ENCODE data around the gene VAC14.

The VAC14 gene

GRCh38 chr16:70728150-70728549 is 72.8 kb downstream of the VAC14 start:
- Histone ChIP-seq H3F3A (ENCODE audit: low read depth) (no peaks in the 10 kb centered on the region), H3K79me2 (ENCODE audit: insufficient read depth, low read length) (no peaks in the 10 kb centered on the region), H3K4me2 (ENCODE audit: low read depth, low read length, poor library complexity, severe bottlenecking) (no peak overlapping the region), H3K27me3 (ENCODE audit: insufficient read depth, low read length, poor library complexity, severe bottlenecking) (no peaks in the 10 kb centered on the region), H4K20me1 (ENCODE audit: insufficient read depth, low read length, poor library complexity, severe bottlenecking) (no peaks in the 10 kb centered on the region), H3K4me1 (ENCODE audit: insufficient read depth, low read length, poor library complexity, severe bottlenecking) (no peaks in the 10 kb centered on the region), H3K36me3 (ENCODE audit: insufficient read depth, low read length) (peaks cover 16% of the 10 kb centered on the region; the same call in 1 of the 2 replicates), H3K9me3 (ENCODE audit: insufficient read depth, low read depth, low read length) (no peaks in the 10 kb centered on the region), H3K4me3 (ENCODE audit: low read length, poor library complexity, severe bottlenecking) (no peak overlapping the region), H3K9ac (ENCODE audit: low read depth, low read length, poor library complexity, severe bottlenecking) (no peak overlapping the region), H3K9me2 (replicated peaks; ENCODE audit: low read depth, low read length) (no peaks in the 10 kb centered on the region), H2AFZ (ENCODE audit: low read length) (no peak overlapping the region)
- TF ChIP-seq EZH2phosphoT487 (IDR thresholded peaks at IDR 0.05; ENCODE audit: borderline replicate concordance): no peak
- TF ChIP-seq CTCF (conservative IDR thresholded peaks at IDR 0.05; ENCODE audit: low read length): no peak

- Histone ChIP-seq H3K9ac (ENCODE audit: low read depth, low read length, poor library complexity, severe bottlenecking) (no peak overlapping the region), H3K4me2 (ENCODE audit: low read depth, low read length, poor library complexity, severe bottlenecking) (no peak overlapping the region), H2AFZ (ENCODE audit: low read length) (no peak overlapping the region), H3F3A (ENCODE audit: low read depth) (no peaks in the 10 kb centered on the region), H3K36me3 (ENCODE audit: insufficient read depth, low read length) (peaks cover 16% of the 10 kb centered on the region; the same call in 1 of the 2 replicates), H3K4me1 (ENCODE audit: insufficient read depth, low read length, poor library complexity, severe bottlenecking) (no peaks in the 10 kb centered on the region), H3K79me2 (ENCODE audit: insufficient read depth, low read length) (no peaks in the 10 kb centered on the region), H3K27me3 (ENCODE audit: insufficient read depth, low read length, poor library complexity, severe bottlenecking) (no peaks in the 10 kb centered on the region), H3K9me2 (replicated peaks; ENCODE audit: low read depth, low read length) (no peaks in the 10 kb centered on the region), H3K4me3 (ENCODE audit: low read length, poor library complexity, severe bottlenecking) (no peak overlapping the region), H3K9me3 (ENCODE audit: insufficient read depth, low read depth, low read length) (no peaks in the 10 kb centered on the region), H4K20me1 (ENCODE audit: insufficient read depth, low read length, poor library complexity, severe bottlenecking) (no peaks in the 10 kb centered on the region)
- TF ChIP-seq CTCF (conservative IDR thresholded peaks at IDR 0.05; ENCODE audit: low read length) (no peak), EZH2phosphoT487 (IDR thresholded peaks at IDR 0.05; ENCODE audit: borderline replicate concordance) (no peak)
Measured at GRCh38 chr16:70726892-70727361, 74.0 kb downstream of the VAC14 start.

GRCh38 chr16:70725912-70726828 is 74.8 kb downstream of the VAC14 start:
- no peaks in the 10 kb centered on the region for H3K9me2 ChIP-seq (replicated peaks; ENCODE audit: low read depth, low read length)
- H3F3A ChIP-seq (ENCODE audit: low read depth): no peaks in the 10 kb centered on the region
- H4K20me1 ChIP-seq (ENCODE audit: insufficient read depth, low read length, poor library complexity, severe bottlenecking): no peaks in the 10 kb centered on the region
- no peak for TF ChIP-seq EZH2phosphoT487 (IDR thresholded peaks at IDR 0.05; ENCODE audit: borderline replicate concordance)
- TF ChIP-seq CTCF (conservative IDR thresholded peaks at IDR 0.05; ENCODE audit: low read length): no peak
- H3K9ac ChIP-seq (ENCODE audit: low read depth, low read length, poor library complexity, severe bottlenecking): no peak overlapping the region
- no peaks in the 10 kb centered on the region for H3K4me1 ChIP-seq (ENCODE audit: insufficient read depth, low read length, poor library complexity, severe bottlenecking)
- H3K9me3 ChIP-seq (ENCODE audit: insufficient read depth, low read depth, low read length): no peaks in the 10 kb centered on the region
- H3K36me3 ChIP-seq (ENCODE audit: insufficient read depth, low read length): peaks cover 13% of the 10 kb centered on the region; the same call in 1 of the 2 replicates
- no peaks in the 10 kb centered on the region for H3K27me3 ChIP-seq (ENCODE audit: insufficient read depth, low read length, poor library complexity, severe bottlenecking)
- no peaks in the 10 kb centered on the region for H3K79me2 ChIP-seq (ENCODE audit: insufficient read depth, low read length)
- H3K4me3 ChIP-seq (ENCODE audit: low read length, poor library complexity, severe bottlenecking): no peak overlapping the region
- no peak overlapping the region for H3K4me2 ChIP-seq (ENCODE audit: low read depth, low read length, poor library complexity, severe bottlenecking)
- H2AFZ ChIP-seq (ENCODE audit: low read length): no peak overlapping the region
